Stomach (tissue), 4 donors: ENCODE measurements around the gene CCDC86.

Experiments
- EP300 ChIP-seq: sonication (generic); formaldehyde crosslinking; IDR thresholded peaks from one replicate; pipeline ENCODE4 v1.6.1; 2017; ENCODE audit warnings: antibody characterized with exemption
- POLR2A ChIP-seq, 4 donors: fragments of 450-650 bp; IDR thresholded peaks; one replicate each; pipeline ENCODE4 v1.6.1; 2016; ENCODE audit warnings: antibody characterized with exemption in 4 of 4, control low read depth in 2 of 4, mild to moderate bottlenecking in 1 of 4, moderate library complexity in 1 of 4
- POLR2AphosphoS5 ChIP-seq, 3 donors: sonication (generic); formaldehyde crosslinking; IDR thresholded peaks; one replicate each; pipeline ENCODE4 v1.6.1; 2016; ENCODE audit warnings: antibody characterized with exemption in 3 of 3
- TF ChIP-seq, protein P1 (sequence below), 7 experiments: fragments of 450-650 bp in 4 of 7; fragments of 200-600 bp in 3 of 7; sonication (generic) in 3 of 7; IDR thresholded peaks; one replicate each; pipeline ENCODE4 v1.5.1; 2016 to 2019; ENCODE audit warnings: antibody characterized with exemption in 7 of 7, control low read depth in 2 of 7, mild to moderate bottlenecking in 1 of 7

DNA sequence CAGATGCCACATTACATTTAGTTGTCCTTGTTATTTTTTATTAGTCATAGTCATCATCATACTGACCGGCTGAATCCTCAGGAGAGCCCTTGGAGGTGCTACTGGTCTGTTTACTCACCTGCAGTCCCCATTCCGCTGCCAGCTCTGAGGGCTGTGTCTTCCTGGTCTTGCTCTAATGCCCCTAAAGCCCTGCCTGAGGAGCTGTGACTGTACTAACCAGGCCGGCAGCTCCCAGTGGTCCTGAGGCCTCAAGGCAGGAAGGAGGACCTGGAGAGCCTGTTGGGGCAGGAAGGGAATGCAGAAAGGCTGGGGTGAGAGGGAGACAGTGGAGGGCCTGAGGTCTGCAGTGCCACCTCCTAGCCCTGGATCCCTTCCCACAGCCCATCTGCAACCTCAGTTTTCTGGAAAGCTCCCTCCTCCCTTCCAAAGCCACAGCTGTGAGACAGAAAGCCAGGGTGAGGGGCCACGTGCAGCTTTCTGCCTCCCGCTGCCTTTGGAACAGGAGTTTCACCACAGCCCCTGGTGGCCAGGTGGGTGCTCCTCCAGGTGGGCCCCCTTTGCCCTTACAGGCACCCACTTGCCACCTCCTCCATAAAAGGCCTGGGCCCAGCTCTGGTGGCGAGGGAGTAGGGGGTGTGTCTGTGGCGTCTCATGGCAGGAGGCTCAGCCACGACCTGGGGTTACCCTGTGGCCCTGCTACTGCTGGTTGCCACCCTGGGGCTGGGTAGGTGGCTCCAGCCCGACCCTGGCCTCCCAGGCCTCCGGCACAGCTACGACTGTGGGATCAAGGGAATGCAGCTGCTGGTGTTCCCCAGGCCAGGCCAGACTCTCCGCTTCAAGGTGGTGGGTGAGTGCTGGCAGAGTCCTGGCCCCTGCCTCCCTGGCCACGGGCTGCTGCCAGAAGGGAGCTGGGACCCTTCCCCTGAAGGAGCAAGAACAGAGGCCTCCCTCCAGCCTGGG lies 25.3 kb downstream of the CCDC86 start, which contains the start of gene ZP1:
- TF ChIP-seq POLR2AphosphoS5 (IDR thresholded peaks at IDR 0.05) (no peak), EP300 (no peak), POLR2A (IDR thresholded peaks at IDR 0.05) (no peak)
- TF ChIP-seq, protein P1, sequence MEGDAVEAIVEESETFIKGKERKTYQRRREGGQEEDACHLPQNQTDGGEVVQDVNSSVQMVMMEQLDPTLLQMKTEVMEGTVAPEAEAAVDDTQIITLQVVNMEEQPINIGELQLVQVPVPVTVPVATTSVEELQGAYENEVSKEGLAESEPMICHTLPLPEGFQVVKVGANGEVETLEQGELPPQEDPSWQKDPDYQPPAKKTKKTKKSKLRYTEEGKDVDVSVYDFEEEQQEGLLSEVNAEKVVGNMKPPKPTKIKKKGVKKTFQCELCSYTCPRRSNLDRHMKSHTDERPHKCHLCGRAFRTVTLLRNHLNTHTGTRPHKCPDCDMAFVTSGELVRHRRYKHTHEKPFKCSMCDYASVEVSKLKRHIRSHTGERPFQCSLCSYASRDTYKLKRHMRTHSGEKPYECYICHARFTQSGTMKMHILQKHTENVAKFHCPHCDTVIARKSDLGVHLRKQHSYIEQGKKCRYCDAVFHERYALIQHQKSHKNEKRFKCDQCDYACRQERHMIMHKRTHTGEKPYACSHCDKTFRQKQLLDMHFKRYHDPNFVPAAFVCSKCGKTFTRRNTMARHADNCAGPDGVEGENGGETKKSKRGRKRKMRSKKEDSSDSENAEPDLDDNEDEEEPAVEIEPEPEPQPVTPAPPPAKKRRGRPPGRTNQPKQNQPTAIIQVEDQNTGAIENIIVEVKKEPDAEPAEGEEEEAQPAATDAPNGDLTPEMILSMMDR (IDR thresholded peaks at IDR 0.05), result no peak
